ENCODE measurements around the gene FADS6.

Gene FADS6

DNA sequence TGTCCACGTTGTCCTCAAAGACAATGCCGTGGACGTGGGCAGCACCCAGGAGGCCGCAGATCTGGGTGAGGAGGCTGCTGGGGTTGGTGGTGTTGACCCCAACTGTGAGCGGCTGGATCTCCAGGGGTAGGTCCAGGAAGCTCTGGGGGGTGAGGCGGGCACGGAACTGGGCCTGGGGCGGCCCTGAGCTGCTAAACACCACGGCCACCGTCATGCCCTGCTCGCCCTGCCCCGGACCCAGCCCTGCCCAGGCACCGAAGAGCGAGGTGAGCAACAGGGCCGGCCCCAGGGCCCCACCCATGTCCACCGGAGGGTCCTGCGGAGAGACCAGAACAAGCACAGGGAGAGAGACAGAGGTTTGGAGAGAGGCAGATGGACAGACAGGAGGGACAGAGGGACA lies 38.6 kb downstream of the FADS6 start:
- H3K4me1 ChIP-seq (ENCODE audit: control insufficient read depth, low read depth, low read length), result peaks cover 5% of the 10 kb centered on the region
- peaks cover 98% of the 10 kb centered on the region for H3K27me3 ChIP-seq (ENCODE audit: control insufficient read depth, insufficient read depth, low read length)

GRCh38 chr17:74853669-74854068 lies 39.8 kb downstream of the FADS6 start:
- H3K4me3 ChIP-seq (ENCODE audit: low read length), result no peak overlapping the region
- H3K27ac ChIP-seq (ENCODE audit: low read length), result no peak overlapping the region
- H3K9ac ChIP-seq (ENCODE audit: low read length), result no peak overlapping the region
- peaks cover 5% of the 10 kb centered on the region for H3K4me1 ChIP-seq (ENCODE audit: control insufficient read depth, low read depth, low read length)
- no peaks in the 10 kb centered on the region for H3K9me3 ChIP-seq (ENCODE audit: control insufficient read depth, low read depth, low read length)
- H3K36me3 ChIP-seq (ENCODE audit: control insufficient read depth, low read depth, low read length), result no peaks in the 10 kb centered on the region
- H3K27me3 ChIP-seq (ENCODE audit: control insufficient read depth, insufficient read depth, low read length), result peaks cover 98% of the 10 kb centered on the region

More for the DNA sequence above, 38.6 kb downstream of the FADS6 start:
- Histone ChIP-seq H3K9ac (ENCODE audit: low read length) (no peak overlapping the region), H3K4me3 (ENCODE audit: low read length) (no peak overlapping the region), H3K36me3 (ENCODE audit: control insufficient read depth, low read depth, low read length) (no peaks in the 10 kb centered on the region), H3K27ac (ENCODE audit: low read length) (no peak overlapping the region), H3K9me3 (ENCODE audit: control insufficient read depth, low read depth, low read length) (no peaks in the 10 kb centered on the region)

DNA sequence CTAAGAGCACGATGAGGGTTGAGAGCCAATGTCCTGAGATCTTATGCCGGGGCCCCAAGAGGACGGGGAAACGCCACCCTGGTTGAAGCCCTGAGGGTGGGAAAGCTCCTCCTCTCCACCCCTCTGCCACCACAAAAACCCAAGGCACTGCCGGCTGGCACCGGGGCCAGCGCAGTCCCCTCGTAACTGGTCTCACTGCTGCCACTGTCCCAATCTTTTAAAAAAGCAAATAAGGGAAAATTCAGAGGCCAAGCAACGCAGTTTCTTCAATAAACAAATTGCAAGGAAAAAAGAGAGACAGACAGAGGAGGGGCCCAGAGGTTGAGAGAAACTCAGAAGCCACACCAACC lies 40.4 kb downstream of the FADS6 start:
- Histone ChIP-seq H3K4me3 (ENCODE audit: low read length) (peak overlapping the region; percentile 71), H3K9me3 (ENCODE audit: control insufficient read depth, low read depth, low read length) (no peaks in the 10 kb centered on the region), H3K27ac (ENCODE audit: low read length) (no peak overlapping the region), H3K9ac (ENCODE audit: low read length) (no peak overlapping the region), H3K36me3 (ENCODE audit: control insufficient read depth, low read depth, low read length) (no peaks in the 10 kb centered on the region), H3K4me1 (ENCODE audit: control insufficient read depth, low read depth, low read length) (peaks cover 5% of the 10 kb centered on the region), H3K27me3 (ENCODE audit: control insufficient read depth, insufficient read depth, low read length) (peaks cover 98% of the 10 kb centered on the region)

- Histone ChIP-seq H3K27ac (ENCODE audit: low read length) (no peak overlapping the region), H3K4me3 (ENCODE audit: low read length) (peak overlapping the region; percentile 71), H3K27me3 (ENCODE audit: control insufficient read depth, insufficient read depth, low read length) (peaks cover 98% of the 10 kb centered on the region), H3K4me1 (ENCODE audit: control insufficient read depth, low read depth, low read length) (peaks cover 5% of the 10 kb centered on the region), H3K9me3 (ENCODE audit: control insufficient read depth, low read depth, low read length) (no peaks in the 10 kb centered on the region), H3K9ac (ENCODE audit: low read length) (no peak overlapping the region), H3K36me3 (ENCODE audit: control insufficient read depth, low read depth, low read length) (no peaks in the 10 kb centered on the region)
Observed at GRCh38 chr17:74852237-74853047, 41.0 kb downstream of the FADS6 start.

DNA sequence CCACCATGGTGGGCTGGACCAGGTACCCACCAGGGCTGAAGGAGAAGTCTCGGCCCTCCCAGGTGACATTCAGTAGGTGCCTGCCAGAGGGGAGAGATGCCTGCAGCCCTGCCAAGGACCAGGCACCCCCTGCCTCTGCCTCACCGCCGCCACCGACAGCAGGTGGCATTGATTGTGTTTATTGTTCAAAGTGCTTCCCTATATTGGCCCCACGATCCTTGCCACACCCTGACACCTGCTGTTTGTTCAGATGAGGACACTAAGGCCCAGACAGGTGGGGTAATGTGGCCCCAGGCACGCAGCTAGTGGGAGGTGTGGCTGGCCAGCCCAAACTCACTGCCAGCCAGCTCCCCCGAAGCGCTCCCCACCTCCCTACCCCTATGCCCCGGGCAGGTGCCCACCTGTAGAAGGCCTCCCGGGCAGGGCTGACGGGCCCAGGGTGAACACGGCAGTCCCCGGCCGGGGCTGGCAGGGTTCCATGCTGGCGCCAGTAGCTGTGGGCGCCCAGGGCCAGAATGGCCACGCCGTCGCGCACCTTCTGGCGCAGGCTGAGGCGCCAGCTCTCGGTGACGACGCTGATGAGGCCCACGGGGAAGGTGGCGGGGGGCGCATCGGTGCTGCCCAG lies 41.7 kb downstream of the FADS6 start:
- no peak overlapping the region for H3K27ac ChIP-seq (ENCODE audit: low read length)
- H3K36me3 ChIP-seq (ENCODE audit: control insufficient read depth, low read depth, low read length), result no peaks in the 10 kb centered on the region
- peaks cover 92% of the 10 kb centered on the region for H3K27me3 ChIP-seq (ENCODE audit: control insufficient read depth, insufficient read depth, low read length)
- H3K4me1 ChIP-seq (ENCODE audit: control insufficient read depth, low read depth, low read length), result peaks cover 5% of the 10 kb centered on the region
- no peak overlapping the region for H3K9ac ChIP-seq (ENCODE audit: low read length)
- H3K4me3 ChIP-seq (ENCODE audit: low read length), result no peak overlapping the region
- no peaks in the 10 kb centered on the region for H3K9me3 ChIP-seq (ENCODE audit: control insufficient read depth, low read depth, low read length)

- peaks cover 91% of the 10 kb centered on the region for H3K27me3 ChIP-seq (ENCODE audit: control insufficient read depth, insufficient read depth, low read length)
- no peak overlapping the region for H3K4me3 ChIP-seq (ENCODE audit: low read length)
- no peaks in the 10 kb centered on the region for H3K36me3 ChIP-seq (ENCODE audit: control insufficient read depth, low read depth, low read length)
- peaks cover 5% of the 10 kb centered on the region for H3K4me1 ChIP-seq (ENCODE audit: control insufficient read depth, low read depth, low read length)
- no peaks in the 10 kb centered on the region for H3K9me3 ChIP-seq (ENCODE audit: control insufficient read depth, low read depth, low read length)
- no peak overlapping the region for H3K27ac ChIP-seq (ENCODE audit: low read length)
- H3K9ac ChIP-seq (ENCODE audit: low read length), result no peak overlapping the region
Observed at GRCh38 chr17:74850914-74851313, 42.5 kb downstream of the FADS6 start.

GRCh38 chr17:74850310-74850709 lies 43.1 kb downstream of the FADS6 start:
- Histone ChIP-seq H3K9me3 (ENCODE audit: control insufficient read depth, low read depth, low read length) (no peaks in the 10 kb centered on the region), H3K4me3 (ENCODE audit: low read length) (no peak overlapping the region), H3K27me3 (ENCODE audit: control insufficient read depth, insufficient read depth, low read length) (peaks cover 91% of the 10 kb centered on the region), H3K36me3 (ENCODE audit: control insufficient read depth, low read depth, low read length) (no peaks in the 10 kb centered on the region), H3K27ac (ENCODE audit: low read length) (no peak overlapping the region), H3K4me1 (ENCODE audit: control insufficient read depth, low read depth, low read length) (peaks cover 5% of the 10 kb centered on the region), H3K9ac (ENCODE audit: low read length) (no peak overlapping the region)

DNA sequence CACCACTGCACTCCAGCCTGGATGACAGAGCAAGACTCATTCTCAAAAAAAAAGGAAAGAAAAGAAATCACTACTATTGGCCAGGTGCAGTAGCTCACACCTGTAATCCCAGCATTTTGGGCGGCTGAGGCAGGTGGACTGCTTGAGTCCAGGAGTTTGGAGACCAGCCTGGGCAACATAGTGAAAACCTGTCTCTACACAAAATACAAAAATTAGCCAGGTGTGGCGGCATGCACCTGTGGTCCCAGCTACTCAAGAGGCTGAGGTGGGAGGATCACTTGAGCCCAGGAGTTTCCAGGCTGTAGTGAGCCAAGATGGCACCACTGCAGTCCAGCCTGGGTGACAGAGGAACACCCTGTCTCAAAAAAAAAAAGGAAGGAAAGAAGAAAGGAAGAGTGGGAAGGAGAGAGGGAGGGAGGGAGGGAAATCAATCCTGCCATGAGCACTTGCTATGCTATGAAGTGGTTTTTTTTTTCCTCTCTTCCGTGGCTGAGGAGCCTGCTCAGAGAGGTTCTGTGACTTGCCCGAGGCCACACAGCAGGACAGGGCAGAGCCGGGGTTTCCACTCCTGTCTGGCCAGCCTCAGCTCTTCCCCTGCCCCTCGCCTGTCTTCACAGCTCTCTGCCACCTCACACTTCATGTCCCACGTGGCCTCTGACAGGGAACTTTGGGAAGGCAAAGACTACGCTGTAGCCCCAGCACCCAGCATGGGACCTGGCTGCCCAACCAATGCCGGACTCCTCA lies 44.6 kb downstream of the FADS6 start:
- no peak overlapping the region for H3K4me3 ChIP-seq (ENCODE audit: low read length)
- H3K4me1 ChIP-seq (ENCODE audit: control insufficient read depth, low read depth, low read length), result peaks cover 5% of the 10 kb centered on the region
- no peak overlapping the region for H3K9ac ChIP-seq (ENCODE audit: low read length)
- no peaks in the 10 kb centered on the region for H3K9me3 ChIP-seq (ENCODE audit: control insufficient read depth, low read depth, low read length)
- H3K36me3 ChIP-seq (ENCODE audit: control insufficient read depth, low read depth, low read length), result no peaks in the 10 kb centered on the region
- H3K27ac ChIP-seq (ENCODE audit: low read length), result no peak overlapping the region
- peaks cover 90% of the 10 kb centered on the region for H3K27me3 ChIP-seq (ENCODE audit: control insufficient read depth, insufficient read depth, low read length)

DNA sequence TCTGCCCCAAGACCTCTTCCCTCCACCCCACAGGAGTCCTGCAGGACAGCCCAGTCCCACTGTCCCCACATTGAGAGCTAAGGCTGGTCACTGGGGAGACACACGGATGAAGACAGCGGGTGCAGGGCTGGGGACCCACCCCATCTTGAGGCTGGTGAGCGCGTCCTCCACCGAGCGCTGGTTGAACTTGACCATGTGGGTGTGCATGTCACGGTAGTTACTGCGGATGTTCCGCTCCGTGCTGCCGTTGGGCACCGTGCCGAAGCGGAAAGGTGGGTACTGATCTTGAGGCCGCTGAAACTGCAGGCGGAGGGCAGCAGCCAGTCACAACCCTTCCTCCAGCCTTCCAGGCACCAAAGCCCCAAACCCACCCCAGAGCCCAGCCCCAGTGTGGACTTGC lies 46.8 kb downstream of the FADS6 start:
- H3K4me3 ChIP-seq (ENCODE audit: low read length), result no peak overlapping the region
- H3K9me3 ChIP-seq (ENCODE audit: control insufficient read depth, low read depth, low read length), result no peaks in the 10 kb centered on the region
- H3K36me3 ChIP-seq (ENCODE audit: control insufficient read depth, low read depth, low read length), result no peaks in the 10 kb centered on the region
- no peaks in the 10 kb centered on the region for H3K4me1 ChIP-seq (ENCODE audit: control insufficient read depth, low read depth, low read length)
- H3K27me3 ChIP-seq (ENCODE audit: control insufficient read depth, insufficient read depth, low read length), result peaks cover 87% of the 10 kb centered on the region
- no peak overlapping the region for H3K9ac ChIP-seq (ENCODE audit: low read length)
- H3K27ac ChIP-seq (ENCODE audit: low read length), result no peak overlapping the region

- peaks cover 7% of the 10 kb centered on the region for H3K4me1 ChIP-seq (ENCODE audit: control insufficient read depth, low read depth, low read length)
- H3K27ac ChIP-seq (ENCODE audit: low read length), result no peak overlapping the region
- H3K36me3 ChIP-seq (ENCODE audit: control insufficient read depth, low read depth, low read length), result no peaks in the 10 kb centered on the region
- H3K27me3 ChIP-seq (ENCODE audit: control insufficient read depth, insufficient read depth, low read length), result peaks cover 64% of the 10 kb centered on the region
- H3K4me3 ChIP-seq (ENCODE audit: low read length), result no peak overlapping the region
- H3K9ac ChIP-seq (ENCODE audit: low read length), result no peak overlapping the region
- H3K9me3 ChIP-seq (ENCODE audit: control insufficient read depth, low read depth, low read length), result no peaks in the 10 kb centered on the region
Observed at GRCh38 chr17:74843352-74843627, 50.1 kb downstream of the FADS6 start.

- Histone ChIP-seq H3K4me1 (ENCODE audit: control insufficient read depth, low read depth, low read length) (peaks cover 7% of the 10 kb centered on the region), H3K27me3 (ENCODE audit: control insufficient read depth, insufficient read depth, low read length) (peaks cover 59% of the 10 kb centered on the region), H3K4me3 (ENCODE audit: low read length) (peak overlapping the region; percentile 42), H3K9me3 (ENCODE audit: control insufficient read depth, low read depth, low read length) (no peaks in the 10 kb centered on the region), H3K9ac (ENCODE audit: low read length) (no peak overlapping the region), H3K27ac (ENCODE audit: low read length) (no peak overlapping the region), H3K36me3 (ENCODE audit: control insufficient read depth, low read depth, low read length) (no peaks in the 10 kb centered on the region)
Observed at GRCh38 chr17:74842599-74843351, 50.7 kb downstream of the FADS6 start.
